Coronary artery (tissue), 2 donors: ENCODE results near the gene PARD3.
"Not testable (repeated sequence)": the region's sequence is repeated elsewhere in the genome, so short reads cannot be mapped to it uniquely, and the experiment has no call there.

Experiments
- DNase-seq: peaks from one replicate; pipeline ENCODE4 v3.0.0-alpha.2; 2017; ENCODE audit warnings: low spot score
- H3K27ac ChIP-seq, 2 donors: fragments of 200-600 bp; sonication (generic); one replicate each; pipeline ENCODE4 v1.5.1; 2016 to 2019
- H3K4me3 ChIP-seq: fragments of 200-600 bp; sonication (generic); 2 replicates; pipeline ENCODE4 v1.5.1; 2016; ENCODE audit warnings: mild to moderate bottlenecking, moderate library complexity
- CTCF ChIP-seq: fragments of 200-600 bp; sonication (generic); IDR thresholded peaks from one replicate; pipeline ENCODE4 v1.5.1; 2019; ENCODE audit warnings: antibody characterized with exemption

The PARD3 gene

GRCh38 chr10:34756584-34756983 lies 58.5 kb downstream of the PARD3 start:
- Histone ChIP-seq H3K27ac (no peak overlapping the region), H3K4me3 (no peak overlapping the region)
- no peak for DNase-seq
- TF ChIP-seq CTCF: no peak

DNA sequence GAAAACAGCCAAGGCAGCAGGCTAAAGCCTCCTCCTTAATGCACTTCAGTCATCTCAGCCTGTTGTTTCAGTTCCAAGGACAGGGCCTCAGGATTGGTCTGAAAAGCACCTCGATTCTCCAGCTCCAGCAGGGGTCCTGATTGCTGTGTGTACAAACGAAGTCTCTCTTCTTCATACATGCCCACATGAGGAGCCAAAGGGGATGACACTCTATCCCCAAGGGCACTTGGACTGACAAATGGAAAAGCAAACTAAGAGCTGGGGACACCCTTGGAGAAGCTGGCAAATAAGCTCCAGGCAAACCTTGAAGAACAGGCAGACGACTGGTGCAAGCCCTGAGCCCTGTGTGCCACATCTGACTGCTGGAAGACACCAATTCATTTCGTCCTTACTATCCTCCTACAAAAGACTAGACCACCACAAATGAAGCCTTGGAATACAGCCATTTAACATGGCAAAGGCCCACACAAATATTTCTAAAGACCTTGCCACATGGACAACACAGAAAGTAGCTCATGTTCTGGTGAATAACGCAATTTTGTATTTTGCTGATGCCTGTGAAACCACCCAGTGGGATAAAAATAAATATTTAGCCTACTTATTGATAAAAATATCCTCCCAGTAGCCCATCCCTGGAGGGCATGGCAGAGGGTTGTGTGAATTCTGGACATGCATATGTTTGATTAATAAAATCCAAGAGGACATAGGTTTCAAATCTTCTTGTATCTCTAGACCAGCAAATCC lies 61.9 kb downstream of the PARD3 start:
- no peak for DNase-seq
- Histone ChIP-seq H3K27ac (no peak overlapping the region), H3K4me3 (no peak overlapping the region)
- no peak for TF ChIP-seq CTCF

DNA sequence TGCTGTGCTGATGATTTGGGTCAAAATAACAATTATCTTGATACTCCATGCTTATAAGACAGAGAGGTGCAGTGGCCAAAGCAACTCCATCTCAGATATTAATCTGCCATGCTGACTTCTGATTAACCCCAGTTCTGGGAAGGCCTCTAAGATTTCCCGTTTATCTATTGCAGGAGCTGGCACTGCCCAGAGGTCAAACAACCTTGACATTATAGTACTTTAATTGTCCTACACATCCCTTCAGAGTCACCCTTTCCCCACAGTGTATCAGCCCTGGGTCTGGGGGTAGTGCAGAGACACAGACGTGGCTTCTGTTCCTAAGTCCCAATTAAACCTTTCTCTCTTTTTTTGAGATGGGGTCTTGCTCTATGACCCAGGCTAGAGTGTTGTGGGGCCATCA lies 63.8 kb downstream of the PARD3 start:
- Histone ChIP-seq H3K4me3 (no peak overlapping the region), H3K27ac (no peak overlapping the region)
- TF ChIP-seq CTCF: no peak
- DNase-seq: no peak

- not testable (repeated sequence) for H3K27ac ChIP-seq, H3K4me3 ChIP-seq, DNase-seq
Observed at GRCh38 chr10:34750795-34751194, 64.3 kb downstream of the PARD3 start.

DNA sequence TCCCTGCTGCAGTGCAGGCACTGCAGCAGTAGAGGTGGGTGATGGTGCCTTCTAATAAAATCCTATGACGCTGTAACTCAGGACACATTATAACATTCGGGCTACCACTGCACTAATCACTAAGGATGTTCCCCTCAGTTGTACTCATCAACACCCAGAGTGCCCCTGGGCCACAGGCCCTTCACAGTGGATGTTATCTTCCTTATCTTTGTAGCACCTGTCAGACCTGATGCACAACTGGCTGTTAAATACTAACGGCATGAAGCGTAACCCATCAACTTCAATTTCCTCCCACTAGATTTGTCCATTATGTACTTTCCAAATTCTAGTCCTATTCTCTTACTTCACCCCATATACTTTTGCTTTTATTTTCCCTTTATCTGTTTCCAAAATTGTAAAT lies 66.3 kb downstream of the PARD3 start:
- DNase-seq: no peak
- no peak overlapping the region for H3K4me3 ChIP-seq
- H3K27ac ChIP-seq: no peak overlapping the region
- TF ChIP-seq CTCF: no peak

GRCh38 chr10:34748357-34748756 lies 66.7 kb downstream of the PARD3 start:
- TF ChIP-seq CTCF: no peak
- Histone ChIP-seq H3K4me3 (no peak overlapping the region), H3K27ac (no peak overlapping the region)
- DNase-seq: no peak

DNA sequence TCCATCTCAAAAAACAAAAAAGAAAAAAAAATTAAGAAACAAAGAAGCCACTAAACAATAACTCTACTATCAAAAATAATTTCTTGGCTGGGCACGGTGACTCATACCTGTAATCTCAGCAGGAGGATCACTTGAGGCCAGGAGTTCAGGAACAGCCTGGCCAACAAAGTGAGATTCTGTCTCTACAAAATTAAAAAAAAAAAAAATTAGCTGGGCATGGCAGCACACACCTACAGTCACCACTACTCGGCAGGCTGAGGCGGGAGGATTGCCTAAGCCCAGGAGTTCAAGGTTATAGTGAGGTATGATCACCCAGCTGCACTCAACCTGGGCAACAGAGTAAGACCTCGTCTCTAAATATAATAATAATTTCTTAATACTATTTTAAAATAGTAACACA lies 69.0 kb downstream of the PARD3 start:
- Histone ChIP-seq H3K27ac (no peak overlapping the region), H3K4me3 (no peak overlapping the region)
- TF ChIP-seq CTCF: no peak
- no peak for DNase-seq
